Fibroblast of the conjunctiva (primary cell): ENCODE data around the gene WNT5A.
"Not testable (repeated sequence)": the region's sequence is repeated elsewhere in the genome, so short reads cannot be mapped to it uniquely, and the experiment has no call there.

Experiments used
- DNase-seq: peaks from one replicate; pipeline ENCODE4 v3.0.0-alpha.2; 2010; ENCODE audit warnings: low read depth

The WNT5A gene

GRCh38 chr3:55505776-55506175, 18.7 kb upstream of the WNT5A start:
- DNase-seq = no peak

GRCh38 chr3:55505102-55505501, 18.0 kb upstream of the WNT5A start:
- not testable (repeated sequence) for DNase-seq

- DNase-seq = no peak
These were observed 14.8 kb upstream of the WNT5A start for GRCh38 chr3:55501905-55502304.

- no peak for DNase-seq
These were observed 13.6 kb upstream of the WNT5A start for GRCh38 chr3:55500555-55501330.

- no peak for DNase-seq
These were observed 11.4 kb upstream of the WNT5A start for GRCh38 chr3:55498520-55498919.

GRCh38 chr3:55497250-55497649, 10.1 kb upstream of the WNT5A start:
- no peak for DNase-seq

GRCh38 chr3:55494976-55495375, 7.9 kb upstream of the WNT5A start:
- DNase-seq = no peak

- DNase-seq = no peak
These were observed 5.9 kb upstream of the WNT5A start for GRCh38 chr3:55492976-55493375.

GRCh38 chr3:55491296-55491816, 4.2 kb upstream of the WNT5A start:
- no peak for DNase-seq

- DNase-seq = no peak
These were observed 3.3 kb upstream of the WNT5A start for GRCh38 chr3:55490276-55490913.

- DNase-seq = no peak
These were observed 2.7 kb upstream of the WNT5A start for GRCh38 chr3:55489798-55490132.

- DNase-seq = peak; percentile 73
These were observed 1.4 kb upstream of the WNT5A start for GRCh38 chr3:55488398-55489055.

GRCh38 chr3:55487381-55488241, 505 bp upstream of the WNT5A start:
- no peak for DNase-seq

GRCh38 chr3:55486101-55486856, 827 bp downstream of the WNT5A start:
- no peak for DNase-seq

GRCh38 chr3:55484801-55485791, 2.0 kb downstream of the WNT5A start:
- DNase-seq = peak; percentile 69

- DNase-seq = no peak
These were observed 2.9 kb downstream of the WNT5A start for GRCh38 chr3:55484191-55484689.

- no peak for DNase-seq
These were observed 3.7 kb downstream of the WNT5A start for GRCh38 chr3:55483196-55484095.

- DNase-seq = no peak
These were observed 4.5 kb downstream of the WNT5A start for GRCh38 chr3:55482496-55483195.
